B cell (primary cell): ENCODE data around the gene NPFF. TPM values are rescaled to one million over a fixed set of nuclear protein-coding genes. Genes with fewer than 3 reads are reported as not detected.

ENCODE experiments used
- ATAC-seq: fragments of 200-7000 bp; cut with Tn5 transposase; one replicate; pipeline ENCODE4 v1.10.0; 2021; ENCODE audit warnings: low read depth, mild to moderate bottlenecking, moderate number of reproducible peaks, moderate library complexity
- CTCF ChIA-PET: fragments of 350-600 bp; sonication (Branson Sonifier 250); formaldehyde crosslinking; loops from one replicate; lab custom pipeline; 2021; ENCODE audit warnings: antibody characterized with exemption, inconsistent platforms; lab: Charles Lee
- POLR2A ChIA-PET: fragments of 350-600 bp; sonication (Branson Sonifier 250); formaldehyde crosslinking; loops from one replicate; lab custom pipeline; 2021; ENCODE audit warnings: antibody characterized with exemption; lab: Charles Lee
- DNase-seq: peaks from one replicate; pipeline ENCODE4 v3.0.0; 2013
- H2AFZ ChIP-seq: 2 replicates; pipeline ENCODE4 v1.6.1; 2012; ENCODE audit warnings: mild to moderate bottlenecking, low read depth, low read length; ENCODE audit not compliant: insufficient read depth, poor library complexity, severe bottlenecking
- H3K27ac ChIP-seq, 2 donors: 1 replicate in 1 of 2; 2 replicates in 1 of 2; pipeline ENCODE4 v1.5.1; 2012 to 2013; ENCODE audit warnings: low read length in 2 of 2, mild to moderate bottlenecking in 2 of 2, moderate library complexity in 1 of 2
- H3K27me3 ChIP-seq, 4 experiments: fragments of 200-600 bp in 1 of 4; sonication (generic) in 1 of 4; replicated peaks in 1 of 4; 1 replicate in 2 of 4; 2 replicates in 2 of 4; pipeline versions ENCODE4 v1.6.1 to v1.7.0; 2013 to 2016; ENCODE audit warnings: low read length in 3 of 4, mild to moderate bottlenecking in 2 of 4, mixed read lengths in 1 of 4, moderate library complexity in 1 of 4; ENCODE audit not compliant: insufficient read depth in 4 of 4, control insufficient read depth in 3 of 4; ENCODE audit errors: control extremely low read depth in 1 of 4
- H3K36me3 ChIP-seq, 2 experiments: replicated peaks in 1 of 2; 1 replicate in 1 of 2; 2 replicates in 1 of 2; pipeline versions ENCODE4 v1.6.1 to v1.7.1; 2013; ENCODE audit warnings: low read length in 1 of 2; ENCODE audit not compliant: insufficient read depth in 2 of 2, control insufficient read depth in 1 of 2; ENCODE audit errors: control extremely low read depth in 1 of 2, extremely low read depth in 1 of 2
- H3K4me1 ChIP-seq, 2 donors: fragments of 200-600 bp in 1 of 2; sonication (generic) in 1 of 2; 1 replicate in 1 of 2; 2 replicates in 1 of 2; pipeline versions ENCODE4 v1.5.1 to v1.6.1; 2013 to 2017; ENCODE audit warnings: low read length in 2 of 2; ENCODE audit not compliant: control insufficient read depth in 2 of 2, insufficient read depth in 2 of 2
- H3K4me2 ChIP-seq: replicated peaks from 2 replicates; pipeline ENCODE3; 2012; ENCODE audit warnings: mild to moderate bottlenecking, low read depth, low read length; ENCODE audit not compliant: poor library complexity, severe bottlenecking
- H3K4me3 ChIP-seq, 5 experiments: fragments of 200-600 bp in 1 of 5; sonication (generic) in 1 of 5; 1 replicate in 3 of 5; 2 replicates in 2 of 5; pipeline versions ENCODE4 v1.5.1 to v1.7.0; 2011 to 2016; ENCODE audit warnings: low read length in 4 of 5, mild to moderate bottlenecking in 4 of 5, low read depth in 2 of 5, control low read depth in 1 of 5, moderate library complexity in 1 of 5; ENCODE audit not compliant: insufficient read depth in 1 of 5; ENCODE audit errors: control extremely low read depth in 1 of 5, extremely low read depth in 1 of 5
- H3K79me2 ChIP-seq: fragments of 200-600 bp; sonication (generic); one replicate; pipeline ENCODE4 v1.6.0; 2016; ENCODE audit warnings: low read length; ENCODE audit not compliant: control insufficient read depth, insufficient read depth
- H3K9ac ChIP-seq: fragments of 200-600 bp; sonication (generic); 2 replicates; pipeline ENCODE4 v1.6.1; 2017; ENCODE audit warnings: mild to moderate bottlenecking, low read length, moderate library complexity
- H3K9me3 ChIP-seq, 3 donors: one replicate each; pipeline versions ENCODE4 v1.6.1 to v1.7.1; 2013; ENCODE audit warnings: low read length in 2 of 3; ENCODE audit not compliant: control insufficient read depth in 2 of 3, insufficient read depth in 1 of 3; ENCODE audit errors: control extremely low read depth in 1 of 3
- H4K20me1 ChIP-seq: 2 replicates; pipeline ENCODE4 v1.6.0; 2012; ENCODE audit warnings: mild to moderate bottlenecking, low read length; ENCODE audit not compliant: insufficient read depth, control insufficient read depth, poor library complexity, severe bottlenecking
- H3K27ac Mint-ChIP-seq: one replicate; pipeline ENCODE4 v1.8.0; 2021; ENCODE audit warnings: mixed read lengths
- H3K27me3 Mint-ChIP-seq: one replicate; pipeline ENCODE4 v1.8.0; 2021; ENCODE audit warnings: mixed read lengths
- H3K4me1 Mint-ChIP-seq: one replicate; pipeline ENCODE4 v1.8.0; 2021; ENCODE audit warnings: mixed read lengths
- H3K4me3 Mint-ChIP-seq: one replicate; pipeline ENCODE4 v1.8.0; 2021; ENCODE audit warnings: mixed read lengths
- H3K9me3 Mint-ChIP-seq: one replicate; pipeline ENCODE4 v1.8.0; 2022; ENCODE audit warnings: mixed read lengths; ENCODE audit not compliant: insufficient read depth
- EZH2 ChIP-seq: IDR thresholded peaks from 2 replicates; pipeline ENCODE4 v1.6.1; 2012; ENCODE audit warnings: borderline replicate concordance, low read depth, mild to moderate bottlenecking, moderate library complexity, low read length; ENCODE audit not compliant: insufficient read depth, poor library complexity, severe bottlenecking
- WGBS: methylation state at CpG from one replicate; pipeline ENCODE4 v1.1.5; 2013; ENCODE audit warnings: missing lambda C conversion rate; ENCODE audit not compliant: insufficient coverage; 5-methylcytosine and 5-hydroxymethylcytosine counted together
- intact Hi-C: fragments of 100-400 bp; cut with micrococcal nuclease; formaldehyde crosslinking; loops from one replicate; pipeline ENCODE4 v1.10.0; 2022
- polyA plus RNA-seq: library from polyadenylated mRNA; depleted of rRNA; stranded (reverse); fragments of >200 nt; gene quantifications from 2 replicates; pipeline ENCODE4 v1.2.3, GENCODE V29; 2012
- total RNA-seq, 2 donors: library from RNA; stranded (reverse); fragments of 120-200 nt in 1 of 2; gene quantifications; 1 replicate in 1 of 2; 2 replicates in 1 of 2; pipeline versions ENCODE4 v1.2.3 to v1.2.4, GENCODE V29; 2013 to 2022
- TF ChIP-seq, protein P1 (sequence below): fragments of 200-600 bp; IDR thresholded peaks from one replicate; pipeline ENCODE4 v1.8.0; 2022; ENCODE audit warnings: antibody characterized with exemption, mild to moderate bottlenecking

The NPFF gene
- total and polyA plus RNA-seq, 2 donors (not counting 1 experiment from before 2014, with no cell fraction given) = 0.34 TPM; not detected in 1

DNA sequence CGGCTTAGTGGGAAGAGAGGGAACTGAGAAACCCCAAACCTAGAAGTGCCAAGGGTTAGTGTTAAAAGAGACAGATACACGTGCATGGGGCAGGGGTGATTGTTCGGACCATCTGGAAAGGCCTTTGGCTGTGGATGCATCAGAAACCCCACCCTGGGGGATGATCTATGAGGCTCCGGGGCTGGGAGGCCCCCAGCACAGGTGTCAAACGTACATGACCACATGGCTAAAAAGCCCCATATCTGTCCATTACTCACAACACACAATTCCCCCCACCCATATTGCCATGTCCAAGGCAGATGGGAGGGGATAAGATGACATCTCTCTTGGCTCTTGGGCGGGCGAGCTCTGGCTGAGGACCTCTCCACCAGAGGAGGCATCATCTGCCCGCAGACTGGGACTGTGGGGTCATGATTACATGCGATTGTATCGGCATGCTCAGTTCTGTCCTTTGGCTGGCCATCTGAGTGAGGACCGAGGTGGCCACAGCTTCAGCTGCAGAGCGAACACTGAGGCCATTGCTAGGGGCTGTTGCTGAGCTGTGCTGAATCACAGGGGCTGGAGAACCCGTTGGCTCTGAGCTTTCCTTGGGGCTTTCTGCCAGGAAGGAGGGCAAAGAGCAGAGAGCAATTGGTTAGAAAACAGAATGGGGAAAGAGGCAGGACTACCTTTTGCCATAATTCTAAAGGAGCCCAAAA, 9.6 kb upstream of the NPFF start:
- Mint-ChIP-seq H3K27ac (no peak overlapping the region), H3K9me3 (no peaks in the 10 kb centered on the region), H3K4me1 (no peaks in the 10 kb centered on the region), H3K4me3 (no peak overlapping the region), H3K27me3 (no peaks in the 10 kb centered on the region)
- TF ChIP-seq, protein P1, sequence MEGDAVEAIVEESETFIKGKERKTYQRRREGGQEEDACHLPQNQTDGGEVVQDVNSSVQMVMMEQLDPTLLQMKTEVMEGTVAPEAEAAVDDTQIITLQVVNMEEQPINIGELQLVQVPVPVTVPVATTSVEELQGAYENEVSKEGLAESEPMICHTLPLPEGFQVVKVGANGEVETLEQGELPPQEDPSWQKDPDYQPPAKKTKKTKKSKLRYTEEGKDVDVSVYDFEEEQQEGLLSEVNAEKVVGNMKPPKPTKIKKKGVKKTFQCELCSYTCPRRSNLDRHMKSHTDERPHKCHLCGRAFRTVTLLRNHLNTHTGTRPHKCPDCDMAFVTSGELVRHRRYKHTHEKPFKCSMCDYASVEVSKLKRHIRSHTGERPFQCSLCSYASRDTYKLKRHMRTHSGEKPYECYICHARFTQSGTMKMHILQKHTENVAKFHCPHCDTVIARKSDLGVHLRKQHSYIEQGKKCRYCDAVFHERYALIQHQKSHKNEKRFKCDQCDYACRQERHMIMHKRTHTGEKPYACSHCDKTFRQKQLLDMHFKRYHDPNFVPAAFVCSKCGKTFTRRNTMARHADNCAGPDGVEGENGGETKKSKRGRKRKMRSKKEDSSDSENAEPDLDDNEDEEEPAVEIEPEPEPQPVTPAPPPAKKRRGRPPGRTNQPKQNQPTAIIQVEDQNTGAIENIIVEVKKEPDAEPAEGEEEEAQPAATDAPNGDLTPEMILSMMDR = no peak
- TF ChIP-seq EZH2 = no peak
- no peak for ATAC-seq
- Histone ChIP-seq H3K27me3 (no peaks in the 10 kb centered on the region), H3K4me1 (no peaks in the 10 kb centered on the region), H3K36me3 (peaks cover under 1 to 90% of the 10 kb centered on the region in 2 experiments), H3K9me3 (no peaks in the 10 kb centered on the region), H3K79me2 (no peaks in the 10 kb centered on the region), H2AFZ (no peak overlapping the region), H3K4me2 (no peak overlapping the region), H3K4me3 (no peak overlapping the region), H4K20me1 (no peaks in the 10 kb centered on the region), H3K9ac (no peak overlapping the region), H3K27ac (no peak overlapping the region)
- intact Hi-C loops = no loop called here
- CTCF ChIA-PET = interaction anchor here (5.7 kb wide), 1 partner anchor 8 kb away, joined by 35 read pairs; no protein-coding TSS in a partner anchor
- POLR2A ChIA-PET = no interaction called here
- WGBS = 98% methylated on average over 9 of the region's 13 CpGs
- no peak for DNase-seq

DNA sequence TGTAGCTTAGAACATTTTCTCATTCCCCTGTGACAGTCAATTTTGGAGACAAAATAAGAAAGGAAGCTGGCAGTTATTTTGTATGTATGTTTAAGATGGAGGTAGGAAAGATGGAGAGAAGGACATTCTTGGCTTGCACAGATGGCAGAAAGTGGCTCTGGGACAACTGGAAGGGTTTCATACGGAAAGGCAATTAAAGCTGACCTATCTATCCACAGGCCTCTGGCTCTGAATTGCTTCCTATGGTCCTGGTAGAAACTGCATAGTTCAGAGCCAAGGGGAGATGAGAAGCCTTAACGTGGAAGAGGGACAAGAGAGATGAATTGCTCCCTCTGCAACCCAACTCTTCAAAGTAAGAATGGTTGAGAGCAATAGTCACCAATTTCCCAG, 8.0 kb upstream of the NPFF start:
- Histone ChIP-seq H3K9ac (no peak overlapping the region), H4K20me1 (no peaks in the 10 kb centered on the region), H3K27me3 (no peaks in the 10 kb centered on the region), H3K79me2 (no peaks in the 10 kb centered on the region), H3K4me3 (no peak overlapping the region), H3K4me1 (no peaks in the 10 kb centered on the region), H3K27ac (no peak overlapping the region), H3K36me3 (peaks cover 0 to 80% of the 10 kb centered on the region in 2 experiments), H2AFZ (no peak overlapping the region), H3K4me2 (no peak overlapping the region), H3K9me3 (no peaks in the 10 kb centered on the region)
- Mint-ChIP-seq H3K27me3 (no peaks in the 10 kb centered on the region), H3K9me3 (no peaks in the 10 kb centered on the region), H3K4me3 (no peak overlapping the region), H3K27ac (no peak overlapping the region), H3K4me1 (no peaks in the 10 kb centered on the region)
- POLR2A ChIA-PET = no interaction called here
- WGBS = no CpG with 5 or more reads among the region's 2 CpGs
- TF ChIP-seq, protein P1 = no peak
- TF ChIP-seq EZH2 = no peak
- ATAC-seq = no peak
- intact Hi-C loops = no loop called here
- DNase-seq = no peak
- CTCF ChIA-PET = no interaction called here
